Activated effector memory CD4-positive, alpha-beta T cell treated with anti-CD3 and anti-CD28 coated beads, Interleukin-2, amount 50 U/mL, for 16 hours (primary cell): ENCODE data around the gene U2AF2.

ENCODE experiments used
- DNase-seq: peaks from one replicate; pipeline ENCODE4 v3.0.0-alpha.2; 2020

Gene U2AF2

GRCh38 chr19:55654868-55655647 is at the start of gene U2AF2:
TSS of gene U2AF2 (plus strand) at chr19:55655035. CDS start at chr19:55655105, 70 bp downstream.
- peak; percentile 98 for DNase-seq

- peak; percentile 99 for DNase-seq
These were observed 49.6 kb upstream of the U2AF2 start for GRCh38 chr19:55605207-55605636.

GRCh38 chr19:55605637-55606470 is 49.0 kb upstream of the U2AF2 start, which contains the start of gene ZNF865:
TSS of gene ZNF865 (plus strand) at chr19:55605647. CDS start at chr19:55613619, 7,972 bp downstream.
- DNase-seq = peak; percentile 89

- no peak for DNase-seq
These were observed 48.4 kb upstream of the U2AF2 start for GRCh38 chr19:55606471-55606787.

- no peak for DNase-seq
These were observed 48.0 kb upstream of the U2AF2 start for GRCh38 chr19:55606817-55607216.

- no peak for DNase-seq
These were observed 45.5 kb upstream of the U2AF2 start for GRCh38 chr19:55609326-55609725.

GRCh38 chr19:55611300-55611982 is 43.4 kb upstream of the U2AF2 start:
- no peak for DNase-seq

GRCh38 chr19:55611983-55612645 is 42.7 kb upstream of the U2AF2 start:
- DNase-seq = no peak

GRCh38 chr19:55613396-55613795 is 41.4 kb upstream of the U2AF2 start:
- DNase-seq = no peak

- DNase-seq = no peak
These were observed 40.7 kb upstream of the U2AF2 start for GRCh38 chr19:55613930-55614710.

- DNase-seq = no peak
These were observed 39.9 kb upstream of the U2AF2 start for GRCh38 chr19:55614711-55615542.

- no peak for DNase-seq
These were observed 39.1 kb upstream of the U2AF2 start for GRCh38 chr19:55615543-55616394.

- DNase-seq = no peak
These were observed 38.4 kb upstream of the U2AF2 start for GRCh38 chr19:55616395-55616875.

- no peak for DNase-seq
These were observed 37.4 kb upstream of the U2AF2 start for GRCh38 chr19:55617426-55617825.

- DNase-seq = no peak
These were observed 36.4 kb upstream of the U2AF2 start for GRCh38 chr19:55618426-55618825.

- DNase-seq = no peak
These were observed 35.5 kb upstream of the U2AF2 start for GRCh38 chr19:55619286-55619685.

GRCh38 chr19:55620410-55621204 is 34.2 kb upstream of the U2AF2 start:
- DNase-seq = no peak

GRCh38 chr19:55621205-55621672 is 33.6 kb upstream of the U2AF2 start:
- DNase-seq = no peak

- DNase-seq = no peak
These were observed 33.1 kb upstream of the U2AF2 start for GRCh38 chr19:55621673-55622231.
